CD4-positive, alpha-beta T cell treated with Interferon gamma for 1 hour (primary cell): Measurements from ENCODE around the gene EHBP1L1.
"Not testable (repeated sequence)": the region's sequence is repeated elsewhere in the genome, so short reads cannot be mapped to it uniquely, and the experiment has no call there.

Source experiments
- DNase-seq: peaks from one replicate; pipeline ENCODE4 v3.0.0-alpha.2; 2020

The EHBP1L1 gene

DNA sequence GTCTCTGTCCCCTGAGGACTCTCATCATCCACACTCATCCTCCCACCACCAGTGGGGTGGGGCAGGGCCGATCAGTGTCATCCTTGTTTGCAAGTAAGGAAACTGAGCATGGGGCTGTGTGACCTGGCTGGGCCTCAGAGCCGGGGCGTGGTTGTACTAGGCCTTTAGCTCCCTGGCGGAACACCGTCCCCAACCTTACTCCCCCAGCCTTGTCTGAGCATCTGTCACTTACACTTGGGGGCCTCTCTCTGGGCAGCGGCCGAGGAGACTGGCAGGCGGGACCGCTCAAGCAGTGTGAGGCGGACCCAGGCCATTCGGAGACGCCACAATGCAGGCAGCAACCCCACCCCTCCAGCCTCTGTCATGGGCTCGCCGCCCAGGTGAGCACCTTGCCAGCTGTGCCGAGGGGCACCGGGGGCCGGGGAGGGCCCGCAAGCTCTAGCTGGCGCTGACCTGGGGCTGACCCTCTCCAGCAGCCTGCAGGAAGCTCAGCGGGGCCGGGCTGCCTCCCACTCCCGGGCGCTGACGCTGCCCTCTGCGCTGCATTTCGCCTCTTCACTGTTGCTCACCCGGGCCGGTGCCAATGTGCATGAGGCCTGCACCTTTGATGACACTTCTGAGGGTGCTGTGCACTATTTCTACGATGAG, 43.6 kb downstream of the EHBP1L1 start:
- DNase-seq = no peak

DNA sequence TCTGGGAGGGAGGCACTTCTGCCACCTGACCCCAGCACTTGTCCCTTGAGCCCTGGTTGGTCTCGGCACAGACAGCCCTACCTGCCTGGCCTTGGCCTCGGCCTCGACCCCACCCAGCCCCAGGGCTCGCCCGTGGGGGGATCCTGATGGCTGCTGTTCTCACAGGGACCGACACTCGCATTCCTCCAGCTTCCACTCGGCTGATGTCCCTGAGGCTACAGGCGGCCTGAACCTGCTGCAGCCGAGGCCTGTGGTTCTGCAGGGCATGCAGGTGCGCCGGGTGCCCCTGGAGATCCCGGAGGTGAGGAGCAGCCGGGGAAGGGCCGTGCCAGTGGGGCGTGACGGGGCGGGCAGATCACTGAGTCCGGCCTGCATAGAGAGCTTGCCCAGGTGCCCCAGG, 44.8 kb downstream of the EHBP1L1 start:
- no peak for DNase-seq

- DNase-seq = no peak
Observed at GRCh38 chr11:65621460-65621859, 45.6 kb downstream of the EHBP1L1 start.

DNA sequence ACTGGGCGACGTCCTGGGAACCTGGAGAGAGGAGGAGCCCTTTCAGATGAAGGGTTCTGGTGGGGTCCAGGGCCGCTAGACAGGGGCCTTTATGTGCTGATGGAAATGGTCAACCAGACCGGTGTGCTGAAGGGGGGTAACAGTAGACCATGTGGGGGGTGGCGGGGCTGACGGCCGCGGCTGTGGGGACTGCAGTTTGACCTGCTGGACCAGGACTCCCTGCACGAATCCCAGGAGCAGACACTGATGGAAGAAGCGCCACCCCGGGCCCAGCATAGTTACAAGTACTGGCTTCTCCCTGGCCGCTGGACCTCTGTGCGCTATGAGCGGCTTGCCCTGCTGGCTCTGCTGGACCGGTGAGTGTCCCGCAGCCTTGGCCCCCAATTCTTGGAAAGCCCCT, 46.2 kb downstream of the EHBP1L1 start:
- no peak for DNase-seq

DNA sequence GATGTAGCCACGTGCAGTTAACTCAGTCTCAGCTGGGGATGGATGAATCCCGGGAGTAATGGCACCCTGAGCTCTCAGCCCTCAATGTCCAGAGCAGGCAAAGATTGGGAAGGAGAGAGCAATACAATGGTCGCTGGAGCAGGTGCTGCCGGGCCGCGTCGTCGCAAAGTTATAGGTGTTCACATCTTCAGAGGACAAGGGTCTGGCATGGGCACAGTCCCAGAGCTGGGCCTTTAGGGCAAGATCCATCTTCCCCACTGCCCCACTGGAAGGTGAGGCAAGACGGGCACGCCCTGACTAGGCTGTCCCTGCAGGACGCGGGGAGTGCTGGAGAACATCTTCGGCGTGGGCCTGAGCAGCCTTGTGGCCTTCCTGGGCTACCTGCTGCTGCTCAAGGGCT, 47.3 kb downstream of the EHBP1L1 start:
- no peak for DNase-seq

DNA sequence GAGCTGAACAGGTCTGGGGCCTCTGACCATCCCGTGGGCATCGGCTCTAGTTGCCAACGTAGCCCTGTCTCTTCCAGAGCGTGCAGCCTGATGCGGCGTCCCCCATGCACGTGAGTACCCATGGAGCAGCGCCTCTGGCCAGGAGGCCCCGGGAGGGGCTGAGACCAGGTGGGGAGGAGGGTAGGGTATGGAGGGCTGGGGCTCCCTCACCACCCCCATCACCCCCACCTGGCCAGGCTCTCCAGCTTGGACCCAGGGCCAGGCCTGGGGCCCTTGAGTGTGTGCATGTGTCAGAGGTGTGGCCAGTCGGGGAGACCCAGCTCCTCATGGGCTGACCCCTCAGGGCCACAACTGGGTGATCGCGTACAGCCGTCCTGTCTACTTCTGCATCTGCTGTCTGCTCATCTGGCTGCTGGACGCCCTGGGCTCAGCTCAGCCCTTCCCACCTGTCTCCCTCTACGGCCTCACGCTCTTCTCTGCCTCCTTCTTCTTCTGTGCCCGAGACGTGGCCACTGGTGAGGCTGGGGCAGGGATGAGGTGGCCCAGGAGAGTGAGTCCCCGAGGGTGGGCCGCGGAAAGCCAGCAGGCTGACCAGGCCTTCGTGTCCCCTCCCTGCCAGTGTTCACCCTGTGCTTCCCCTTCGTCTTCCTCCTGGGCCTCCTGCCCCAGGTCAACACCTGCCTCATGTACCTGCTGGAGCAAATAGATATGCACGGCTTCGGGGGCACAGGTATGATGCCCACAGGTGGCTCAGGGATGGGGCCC, 48.2 kb downstream of the EHBP1L1 start:
- DNase-seq = no peak

DNA sequence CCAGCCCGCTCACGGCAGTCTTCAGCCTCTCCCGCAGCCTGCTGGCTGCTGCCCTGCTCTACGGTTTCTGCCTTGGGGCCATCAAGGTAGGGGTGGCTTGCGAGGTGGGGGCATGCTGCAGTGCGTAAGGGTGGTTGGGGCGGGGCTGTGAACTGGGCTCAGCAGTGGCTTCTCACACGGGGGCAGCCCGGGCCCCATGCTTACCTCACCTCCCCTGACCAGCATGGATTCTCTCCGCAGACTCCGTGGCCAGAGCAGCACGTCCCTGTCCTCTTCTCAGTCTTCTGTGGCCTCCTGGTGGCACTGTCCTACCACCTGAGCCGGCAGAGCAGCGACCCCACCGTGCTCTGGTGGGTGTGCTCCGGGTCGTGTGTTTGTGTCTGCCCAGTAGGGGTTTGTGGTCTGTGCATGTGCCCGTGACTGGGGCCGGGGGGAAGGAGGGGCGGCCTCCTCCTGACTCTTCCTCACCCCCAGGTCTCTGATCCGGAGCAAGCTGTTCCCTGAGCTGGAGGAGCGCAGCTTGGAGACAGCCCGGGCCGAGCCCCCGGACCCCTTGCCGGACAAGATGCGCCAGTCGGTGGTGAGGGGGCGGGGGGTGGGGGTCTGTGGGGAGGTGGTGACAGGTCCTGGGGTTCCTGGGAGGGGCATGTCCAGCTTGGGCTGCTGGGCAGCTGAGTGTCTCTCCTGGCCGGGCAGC, 49.2 kb downstream of the EHBP1L1 start:
- DNase-seq = no peak

GRCh38 chr11:65625628-65626342, 49.9 kb downstream of the EHBP1L1 start:
- DNase-seq = peak; percentile 71

DNA sequence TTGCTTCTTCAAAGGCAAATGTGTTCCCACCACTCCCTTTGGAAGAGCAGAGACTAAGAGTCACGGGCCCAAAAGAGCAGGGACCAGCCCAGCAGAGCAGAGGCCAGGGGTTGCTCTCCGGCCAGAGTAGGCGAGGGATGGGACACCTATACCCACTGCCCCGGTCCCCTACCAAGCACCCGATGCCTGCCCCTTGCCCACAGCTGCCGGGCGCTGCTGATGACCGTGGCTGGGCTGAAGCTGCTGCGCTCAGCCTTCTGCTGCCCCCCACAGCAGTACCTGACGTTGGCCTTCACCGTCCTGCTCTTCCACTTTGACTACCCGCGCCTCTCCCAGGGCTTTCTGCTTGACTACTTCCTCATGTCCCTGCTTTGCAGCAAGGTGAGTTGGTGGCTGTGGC, 51.3 kb downstream of the EHBP1L1 start:
- DNase-seq = no peak

DNA sequence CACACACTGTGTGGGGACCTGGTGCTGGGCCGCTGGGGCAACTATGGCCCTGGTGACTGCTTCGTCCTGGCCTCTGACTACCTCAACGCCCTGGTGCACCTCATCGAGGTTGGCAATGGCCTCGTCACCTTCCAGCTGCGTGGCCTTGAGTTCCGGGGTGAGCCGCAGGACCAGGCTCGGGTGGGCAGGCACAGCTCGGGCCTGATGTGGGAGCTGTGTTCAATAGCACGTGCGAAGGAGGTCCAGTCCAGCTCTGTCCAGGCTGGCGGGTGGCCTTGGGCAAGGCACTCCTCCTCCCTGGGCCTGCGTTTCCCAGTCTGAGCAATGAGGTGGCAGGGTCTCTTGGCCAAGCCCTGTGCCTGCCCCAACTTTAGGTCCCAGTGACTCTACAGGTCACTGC, 53.7 kb downstream of the EHBP1L1 start:
- no peak for DNase-seq

DNA sequence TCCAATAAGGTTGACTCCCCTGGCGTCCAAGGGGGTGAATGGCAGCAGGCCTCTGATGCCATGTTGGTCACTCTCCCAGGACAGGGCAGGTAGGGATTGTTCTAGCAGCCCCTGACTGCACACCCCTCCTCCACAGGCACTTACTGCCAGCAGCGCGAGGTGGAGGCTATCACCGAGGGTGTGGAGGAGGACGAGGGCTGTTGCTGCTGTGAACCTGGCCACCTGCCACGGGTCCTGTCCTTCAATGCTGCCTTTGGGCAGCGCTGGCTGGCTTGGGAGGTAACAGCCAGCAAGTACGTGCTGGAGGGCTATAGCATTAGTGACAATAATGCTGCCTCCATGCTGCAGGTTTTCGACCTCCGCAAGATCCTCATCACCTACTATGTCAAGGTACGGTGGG, 54.4 kb downstream of the EHBP1L1 start:
- DNase-seq = no peak

- DNase-seq = no peak
Observed at GRCh38 chr11:65633390-65634108, 57.7 kb downstream of the EHBP1L1 start.

DNA sequence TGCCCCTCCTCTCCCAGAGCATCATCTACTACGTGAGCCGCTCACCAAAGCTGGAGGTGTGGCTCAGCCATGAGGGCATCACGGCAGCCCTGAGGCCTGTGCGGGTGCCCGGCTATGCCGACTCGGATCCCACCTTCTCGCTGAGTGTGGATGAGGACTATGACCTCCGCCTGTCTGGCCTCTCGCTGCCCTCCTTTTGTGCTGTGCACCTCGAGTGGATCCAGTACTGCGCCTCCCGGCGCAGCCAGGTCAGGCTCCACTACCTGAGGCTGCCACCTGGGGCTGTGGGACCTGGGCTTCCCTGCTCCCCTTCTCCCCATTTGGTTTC, 58.2 kb downstream of the EHBP1L1 start:
- DNase-seq = no peak

GRCh38 chr11:65634440-65634839, 58.6 kb downstream of the EHBP1L1 start:
- DNase-seq = no peak

DNA sequence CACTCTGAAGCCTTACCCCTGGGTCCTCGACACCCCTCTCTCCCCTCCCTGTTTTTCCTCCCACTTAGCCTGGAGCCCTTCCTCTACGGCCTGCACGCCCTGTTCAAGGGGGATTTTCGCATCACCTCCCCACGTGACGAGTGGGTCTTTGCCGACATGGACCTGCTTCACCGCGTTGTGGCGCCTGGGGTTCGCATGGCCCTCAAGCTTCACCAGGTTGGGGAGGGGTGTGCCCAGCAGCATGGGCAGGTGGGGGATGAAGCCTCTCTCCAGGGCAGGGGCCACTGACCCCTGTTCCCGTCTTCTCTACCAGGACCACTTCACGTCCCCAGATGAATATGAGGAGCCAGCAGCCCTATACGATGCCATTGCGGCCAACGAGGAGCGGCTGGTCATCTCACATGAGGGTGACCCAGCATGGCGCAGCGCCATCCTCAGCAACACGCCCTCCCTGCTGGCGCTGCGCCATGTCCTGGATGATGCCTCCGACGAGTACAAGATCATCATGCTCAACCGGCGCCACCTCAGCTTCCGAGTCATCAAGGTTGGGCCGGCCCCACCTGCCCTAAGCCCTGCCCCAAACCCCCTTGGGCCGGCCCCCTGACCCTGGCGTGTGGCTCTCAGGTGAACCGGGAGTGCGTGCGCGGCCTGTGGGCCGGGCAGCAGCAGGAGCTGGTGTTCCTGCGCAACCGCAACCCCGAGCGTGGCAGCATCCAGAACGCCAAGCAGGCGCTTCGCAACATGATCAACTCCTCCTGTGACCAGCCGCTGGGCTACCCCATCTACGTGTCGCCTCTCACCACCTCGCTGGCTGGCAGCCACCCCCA, 59.3 kb downstream of the EHBP1L1 start:
- DNase-seq = no peak

DNA sequence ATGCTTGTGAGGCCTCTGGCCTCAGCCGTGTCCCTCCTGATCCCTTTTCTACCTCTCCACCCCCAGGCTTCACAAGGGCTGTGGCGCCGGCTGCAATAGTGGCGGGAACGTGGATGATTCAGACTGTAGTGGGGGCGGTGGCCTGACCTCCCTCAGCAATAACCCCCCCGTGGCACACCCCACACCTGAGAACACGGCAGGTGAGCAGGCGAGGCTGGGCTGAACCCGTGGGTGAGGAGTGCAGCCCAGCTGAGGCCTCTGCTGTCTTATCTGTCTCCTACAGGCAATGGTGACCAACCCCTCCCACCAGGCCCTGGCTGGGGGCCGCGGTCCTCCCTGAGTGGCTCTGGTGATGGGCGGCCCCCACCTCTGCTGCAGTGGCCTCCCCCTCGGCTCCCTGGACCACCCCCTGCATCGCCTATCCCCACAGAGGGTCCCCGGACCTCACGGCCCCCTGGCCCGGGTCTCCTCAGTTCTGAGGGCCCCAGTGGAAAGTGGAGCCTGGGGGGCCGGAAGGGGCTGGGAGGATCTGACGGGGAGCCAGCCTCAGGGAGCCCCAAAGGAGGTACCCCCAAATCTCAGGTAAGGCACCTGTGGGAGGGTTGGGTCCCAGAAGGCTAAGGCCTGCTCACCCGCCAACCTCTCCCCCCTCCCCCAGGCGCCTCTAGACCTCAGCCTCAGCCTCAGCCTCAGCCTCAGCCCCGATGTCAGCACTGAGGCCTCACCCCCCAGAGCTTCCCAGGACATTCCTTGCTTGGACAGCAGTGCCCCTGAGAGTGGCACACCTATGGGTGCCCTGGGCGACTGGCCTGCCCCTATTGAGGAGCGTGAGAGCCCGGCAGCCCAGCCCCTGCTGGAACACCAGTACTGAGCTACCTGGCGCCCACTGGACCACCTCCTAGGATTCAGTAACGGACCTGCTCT, 60.5 kb downstream of the EHBP1L1 start:
- no peak for DNase-seq

DNA sequence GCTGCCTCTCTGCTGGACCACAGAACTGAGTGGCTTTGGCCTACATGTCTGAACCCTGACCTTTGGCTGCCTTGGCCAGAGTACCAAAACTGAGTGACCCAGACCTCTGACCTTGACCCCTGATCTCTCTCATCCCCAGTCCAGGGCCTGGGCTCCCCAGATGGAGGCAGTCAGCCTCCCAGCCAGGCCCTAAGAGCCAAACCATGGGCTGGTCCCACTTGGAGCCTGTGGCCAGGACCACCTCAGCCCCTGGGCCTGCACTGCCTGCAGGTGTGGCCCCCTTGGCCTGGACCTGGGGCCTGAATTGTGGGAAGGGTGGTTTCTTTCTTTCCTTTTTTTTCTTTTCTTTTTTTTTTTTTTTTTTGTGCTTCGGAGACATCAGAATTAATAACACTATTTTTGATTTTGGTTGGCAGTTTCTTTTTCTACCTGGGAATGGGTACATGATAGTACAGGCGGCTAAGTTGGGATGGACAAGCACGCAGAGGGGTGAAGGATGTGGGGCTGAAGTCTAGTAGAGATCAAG, 61.2 kb downstream of the EHBP1L1 start:
- DNase-seq = no peak

DNA sequence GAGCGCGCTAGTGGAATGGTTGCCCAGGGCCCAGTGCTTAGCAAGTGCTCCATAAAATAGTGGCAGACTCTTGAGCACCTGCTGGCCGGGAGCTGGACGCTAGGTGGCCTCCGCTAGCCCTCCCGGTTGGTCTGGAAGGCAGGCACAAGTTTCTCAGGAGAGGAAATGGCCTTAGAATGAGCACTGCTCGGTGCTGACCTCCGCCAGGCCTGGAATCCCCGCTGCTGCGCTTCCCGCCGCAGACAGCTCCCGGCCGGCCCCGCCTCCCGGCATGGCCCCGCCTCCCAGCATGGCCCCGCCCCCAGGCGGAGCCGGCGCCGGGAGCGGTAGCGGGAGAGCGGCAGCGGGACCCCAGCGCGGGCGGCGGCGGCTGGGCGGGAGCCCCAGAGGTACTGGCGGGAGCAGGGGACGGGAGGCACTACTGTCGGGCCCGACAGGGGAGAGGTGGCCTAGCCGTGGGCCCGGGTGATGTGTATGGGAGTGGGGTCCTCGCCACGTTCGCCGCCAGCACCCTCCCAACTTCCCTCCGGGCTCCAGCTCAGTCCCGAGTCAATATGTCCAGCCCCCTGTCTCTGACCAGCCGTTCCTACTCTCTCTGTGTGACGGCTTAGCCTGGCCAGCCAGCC, 62.1 kb downstream of the EHBP1L1 start, which contains the start of gene SIPA1:
Gene SIPA1 (plus strand): TSS at position 308 of the 626 bp plus-strand sequence. CDS start 2,821 bp downstream, outside the sequence.
- DNase-seq = peak; percentile 72

DNA sequence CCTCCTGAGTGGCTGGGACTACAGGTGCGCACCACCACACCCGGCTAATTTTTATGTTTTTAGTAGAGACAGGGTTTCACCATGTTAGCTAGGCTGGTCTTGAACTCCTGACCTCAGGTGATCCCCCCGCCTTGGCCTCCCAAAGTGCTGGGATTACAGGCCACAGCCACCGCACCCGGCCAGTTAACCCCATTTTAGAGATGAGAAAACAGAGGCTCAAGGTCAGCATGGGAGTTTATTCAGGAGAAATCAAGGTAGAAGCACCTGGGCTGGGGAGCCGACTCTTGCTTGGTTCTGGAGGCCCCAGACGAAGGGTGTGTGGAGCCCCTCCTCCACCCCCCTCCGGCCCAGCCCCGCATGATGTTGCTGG, 63.4 kb downstream of the EHBP1L1 start:
- not testable (repeated sequence) for DNase-seq
